Omental fat pad (tissue), 4 donors: Measurements from ENCODE around the gene ATXN7L1. TPM values are rescaled to one million over a fixed set of nuclear protein-coding genes. Genes with fewer than 3 reads are reported as not detected.

ENCODE experiments used
- ATAC-seq: fragments of 150-250 bp; one replicate; pipeline ENCODE4 v1.9.1; 2016; ENCODE audit warnings: mild to moderate bottlenecking, moderate library complexity; ENCODE audit not compliant: low FRiP score
- DNase-seq: peaks from one replicate; pipeline ENCODE4 v3.0.0-alpha.2; 2019; ENCODE audit warnings: low spot score
- total RNA-seq, 4 donors: library from RNA; depleted of rRNA; stranded (reverse); fragments of >200 nt; gene quantifications; one replicate each; pipeline ENCODE4 v1.1.0, GENCODE V29; 2016
- TF ChIP-seq, protein P1 (sequence below), 3 donors: fragments of 450-650 bp; IDR thresholded peaks; one replicate each; pipeline ENCODE4 v1.5.1; 2016 to 2017; ENCODE audit warnings: antibody characterized with exemption in 3 of 3, mild to moderate bottlenecking in 3 of 3, moderate library complexity in 2 of 3

The ATXN7L1 gene
- total RNA-seq, 4 donors from 2014 or later, result 10.6 to 19.5 (median 12.2) TPM

DNA sequence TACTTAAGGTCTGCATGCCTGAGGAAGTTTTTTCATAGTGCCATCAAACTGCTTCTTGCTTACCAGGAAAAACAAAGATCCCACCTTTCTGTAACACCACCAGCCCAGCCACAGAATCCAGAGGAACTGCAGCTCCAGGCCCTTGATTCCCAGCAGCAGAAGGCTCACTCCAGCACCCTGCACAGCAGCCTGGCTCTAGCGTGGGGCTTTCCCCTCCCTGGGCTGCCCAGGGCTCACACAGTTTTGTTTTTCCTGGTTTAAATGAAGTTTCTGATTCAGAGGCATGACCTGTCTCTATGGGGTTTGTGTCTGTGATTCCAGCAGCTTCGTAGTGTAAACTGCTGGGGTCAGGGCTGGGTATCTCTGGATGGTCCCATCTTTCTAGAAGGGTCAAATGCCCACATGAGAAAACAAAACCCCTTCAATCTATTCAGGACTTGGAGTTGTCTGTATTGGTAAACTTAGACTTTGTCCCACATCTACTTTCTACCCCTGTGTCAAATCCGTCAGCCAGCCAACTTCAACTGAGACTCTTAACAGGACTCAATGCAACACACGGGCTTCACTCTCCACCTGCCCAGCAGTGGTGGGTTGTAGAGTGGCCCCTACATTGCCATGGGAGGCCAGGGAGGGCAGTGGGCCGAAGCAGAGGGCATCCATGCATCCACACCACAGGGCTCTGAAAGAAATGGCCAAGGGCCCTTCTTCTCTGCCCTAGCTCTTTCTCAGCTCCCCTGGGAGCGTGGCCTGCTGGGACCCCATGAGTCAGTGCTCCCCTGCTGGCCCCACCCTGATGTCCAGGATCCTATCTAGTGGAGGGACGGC, 73.6 kb downstream of the ATXN7L1 start:
- ATAC-seq (no peak), DNase-seq (no peak)
- TF ChIP-seq, protein P1, sequence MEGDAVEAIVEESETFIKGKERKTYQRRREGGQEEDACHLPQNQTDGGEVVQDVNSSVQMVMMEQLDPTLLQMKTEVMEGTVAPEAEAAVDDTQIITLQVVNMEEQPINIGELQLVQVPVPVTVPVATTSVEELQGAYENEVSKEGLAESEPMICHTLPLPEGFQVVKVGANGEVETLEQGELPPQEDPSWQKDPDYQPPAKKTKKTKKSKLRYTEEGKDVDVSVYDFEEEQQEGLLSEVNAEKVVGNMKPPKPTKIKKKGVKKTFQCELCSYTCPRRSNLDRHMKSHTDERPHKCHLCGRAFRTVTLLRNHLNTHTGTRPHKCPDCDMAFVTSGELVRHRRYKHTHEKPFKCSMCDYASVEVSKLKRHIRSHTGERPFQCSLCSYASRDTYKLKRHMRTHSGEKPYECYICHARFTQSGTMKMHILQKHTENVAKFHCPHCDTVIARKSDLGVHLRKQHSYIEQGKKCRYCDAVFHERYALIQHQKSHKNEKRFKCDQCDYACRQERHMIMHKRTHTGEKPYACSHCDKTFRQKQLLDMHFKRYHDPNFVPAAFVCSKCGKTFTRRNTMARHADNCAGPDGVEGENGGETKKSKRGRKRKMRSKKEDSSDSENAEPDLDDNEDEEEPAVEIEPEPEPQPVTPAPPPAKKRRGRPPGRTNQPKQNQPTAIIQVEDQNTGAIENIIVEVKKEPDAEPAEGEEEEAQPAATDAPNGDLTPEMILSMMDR (IDR thresholded peaks at IDR 0.05), result no peak

DNA sequence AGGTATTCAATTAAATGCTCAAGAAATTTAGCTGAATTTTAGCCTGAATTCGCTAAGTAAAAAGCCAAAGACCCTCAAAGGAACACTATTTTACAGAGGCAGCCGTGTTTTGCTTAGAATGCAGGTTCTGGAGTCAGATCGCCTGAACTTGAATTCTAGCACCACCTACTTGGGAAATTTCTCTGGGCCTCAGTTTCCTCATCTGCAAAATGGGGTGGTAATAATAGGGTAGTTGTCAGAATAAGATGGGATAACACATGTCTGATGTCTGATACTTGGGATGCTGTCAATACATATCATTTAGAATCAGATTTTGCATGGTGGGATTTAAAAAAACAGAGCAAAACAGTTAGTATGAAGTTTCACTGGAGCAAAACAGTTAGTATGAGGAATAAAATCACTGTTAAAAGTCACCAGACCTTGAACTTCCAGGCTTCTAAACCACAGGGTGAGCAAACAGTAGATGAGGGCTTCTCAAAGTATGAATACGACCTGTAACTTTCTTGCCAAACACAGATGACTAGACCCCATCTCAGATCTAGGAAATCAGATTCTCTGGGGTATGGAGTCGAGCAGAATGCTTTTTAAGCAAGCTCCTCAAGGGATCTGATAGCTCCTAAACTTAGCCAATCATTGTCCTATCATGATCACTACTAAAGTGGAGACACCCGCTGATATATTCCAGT, 75.4 kb downstream of the ATXN7L1 start:
- no peak for DNase-seq
- ATAC-seq, result no peak
- TF ChIP-seq, protein P1 (IDR thresholded peaks at IDR 0.05), result no peak

DNA sequence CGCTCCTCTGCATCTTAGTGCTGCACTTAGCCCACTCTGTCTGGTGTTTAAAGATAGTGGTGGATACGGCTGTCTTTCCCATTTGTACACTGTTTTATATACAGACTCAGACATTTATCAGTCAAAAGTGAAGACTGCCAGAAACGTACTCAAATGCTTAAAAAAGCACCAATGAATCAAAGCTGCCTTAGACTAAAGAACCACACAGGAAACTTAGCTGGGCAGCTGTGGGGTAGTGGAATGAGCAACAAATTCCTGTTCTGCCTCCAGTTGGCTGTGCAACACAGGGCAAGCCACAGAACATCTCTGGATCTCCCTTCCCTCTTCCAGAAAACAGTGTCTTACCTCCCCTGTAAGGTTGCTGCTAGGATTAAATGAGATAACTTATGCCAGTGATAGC, 76.0 kb downstream of the ATXN7L1 start:
- TF ChIP-seq, protein P1 (IDR thresholded peaks at IDR 0.05), result no peak
- no peak for DNase-seq
- no peak for ATAC-seq

DNA sequence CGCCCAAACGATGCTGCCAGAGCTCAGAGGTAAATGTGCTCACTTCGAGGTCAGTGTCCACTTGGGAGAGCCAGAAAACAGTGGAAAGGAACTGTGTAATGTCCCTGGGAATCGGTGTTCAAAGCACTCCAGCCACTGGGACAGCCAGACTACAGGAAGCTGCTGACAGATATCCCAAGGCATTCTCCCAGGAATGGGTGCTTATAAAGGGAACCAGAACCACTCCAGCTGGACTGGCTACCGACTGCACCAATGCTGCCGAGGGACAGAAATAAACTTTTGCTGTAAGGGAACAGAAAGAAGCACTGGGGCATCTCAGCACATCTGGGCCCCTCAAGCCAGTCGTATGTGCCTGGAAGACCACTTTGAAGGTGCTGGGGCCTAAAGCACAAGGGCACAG, 76.7 kb downstream of the ATXN7L1 start:
- DNase-seq (no peak), ATAC-seq (no peak)
- TF ChIP-seq, protein P1 (IDR thresholded peaks at IDR 0.05), result no peak

DNA sequence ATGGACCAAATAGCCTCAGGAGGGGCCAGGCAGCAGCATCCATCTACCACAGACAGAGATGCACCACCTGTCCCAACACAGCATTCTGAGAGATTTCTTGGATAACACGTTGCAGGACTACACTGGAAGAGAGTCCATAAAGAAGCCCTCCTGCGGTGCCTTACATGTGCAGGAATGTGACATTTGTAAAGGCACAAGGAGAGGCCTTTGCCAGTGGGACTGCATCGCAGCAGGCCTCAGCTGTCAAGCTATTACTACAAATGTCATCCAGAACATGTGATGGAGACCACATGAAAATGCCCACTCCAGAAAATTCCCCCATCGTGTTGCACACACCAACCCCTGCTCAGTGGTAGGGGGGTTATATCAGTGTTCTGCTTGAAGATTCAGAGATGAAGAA, 77.4 kb downstream of the ATXN7L1 start:
- ATAC-seq (no peak), DNase-seq (no peak)
- TF ChIP-seq, protein P1 (IDR thresholded peaks at IDR 0.05), result no peak

DNA sequence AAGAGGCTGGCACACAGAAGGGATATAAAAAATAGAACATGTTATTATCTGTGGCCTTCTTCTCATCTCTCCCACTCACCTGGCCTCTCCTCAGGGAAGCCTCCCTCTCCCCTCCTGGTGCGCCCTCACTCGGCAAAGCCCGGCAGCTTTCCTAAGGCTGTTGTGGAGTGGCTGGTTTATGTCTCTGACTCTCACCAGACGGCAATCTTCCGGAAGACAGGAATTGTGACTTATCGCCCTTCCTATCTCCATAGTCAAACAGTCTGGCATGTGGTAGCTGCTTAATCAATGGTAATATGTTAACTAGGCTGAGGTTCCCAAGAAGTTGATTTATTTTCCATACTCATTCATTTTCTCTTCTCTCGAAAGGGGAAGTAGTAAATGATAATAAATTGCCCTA, 78.7 kb downstream of the ATXN7L1 start:
- no peak for DNase-seq
- TF ChIP-seq, protein P1 (IDR thresholded peaks at IDR 0.05), result no peak
- no peak for ATAC-seq
